HG02571 (cell line): ENCODE data around the gene ZNF480.
"Not testable (repeated sequence)": the region's sequence is repeated elsewhere in the genome, so short reads cannot be mapped to it uniquely, and the experiment has no call there.

Experiments
- ATAC-seq: cut with Tn5 transposase; IDR thresholded peaks from one replicate; pipeline ENCODE4 v1.9.1; 2021; ENCODE audit warnings: mild to moderate bottlenecking, moderate library complexity; ENCODE audit not compliant: unreplicated experiment

The ZNF480 gene

GRCh38 chr19:52296773-52297600, at the start of gene ZNF480:
Gene ZNF480, plus strand, starts transcription at chr19:52297169. Its CDS starts 3,244 bp downstream, at chr19:52300413.
- ATAC-seq = peak; percentile 55

DNA sequence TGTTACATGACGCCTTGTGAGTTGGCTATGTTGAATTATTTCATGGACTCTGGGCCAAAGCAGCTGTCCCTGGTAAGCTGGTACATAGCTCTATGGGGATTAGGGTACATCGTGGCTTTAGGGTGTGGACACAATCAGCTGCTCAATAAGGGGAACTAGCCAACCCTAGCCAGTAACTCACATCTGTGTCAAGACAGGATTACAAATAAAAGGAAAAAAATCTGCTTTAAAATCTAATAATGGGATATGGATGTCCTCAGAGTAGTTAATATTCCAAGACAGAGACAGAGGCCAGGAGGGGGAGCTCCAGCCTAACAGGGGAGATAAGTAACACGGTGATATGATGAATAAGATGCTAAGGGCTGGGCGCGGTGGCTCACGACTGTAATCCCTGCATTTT, 48.7 kb upstream of the ZNF480 start:
- ATAC-seq = no peak

- ATAC-seq = no peak
Observed at GRCh38 chr19:52258426-52258825, 38.5 kb upstream of the ZNF480 start.

DNA sequence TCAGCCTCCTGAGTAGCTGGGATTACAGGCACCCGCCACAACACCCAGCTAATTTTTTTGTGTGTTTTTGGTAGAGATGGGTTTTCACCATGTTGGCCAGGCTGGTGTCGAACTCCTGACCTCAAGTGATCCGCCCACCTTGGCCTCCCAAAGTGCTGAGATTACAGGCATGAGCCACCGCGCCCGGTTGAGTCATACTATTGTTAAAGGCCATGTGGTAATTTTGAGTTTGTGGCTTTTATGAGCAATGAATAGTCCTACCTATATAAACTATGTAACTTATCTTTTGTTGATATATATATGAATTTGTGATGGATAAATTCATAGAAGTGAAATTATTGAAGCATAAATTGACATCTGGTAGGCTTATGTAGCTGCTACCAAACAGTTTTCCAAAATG, 31.4 kb upstream of the ZNF480 start:
- ATAC-seq = not testable (repeated sequence)

- peak; percentile 99 for ATAC-seq
Observed at GRCh38 chr19:52269338-52270261, 27.4 kb upstream of the ZNF480 start, which contains the start of gene ZNF766. Gene ZNF766, plus strand, starts transcription at chr19:52269587. Its CDS starts 27 bp downstream, at chr19:52269614.

DNA sequence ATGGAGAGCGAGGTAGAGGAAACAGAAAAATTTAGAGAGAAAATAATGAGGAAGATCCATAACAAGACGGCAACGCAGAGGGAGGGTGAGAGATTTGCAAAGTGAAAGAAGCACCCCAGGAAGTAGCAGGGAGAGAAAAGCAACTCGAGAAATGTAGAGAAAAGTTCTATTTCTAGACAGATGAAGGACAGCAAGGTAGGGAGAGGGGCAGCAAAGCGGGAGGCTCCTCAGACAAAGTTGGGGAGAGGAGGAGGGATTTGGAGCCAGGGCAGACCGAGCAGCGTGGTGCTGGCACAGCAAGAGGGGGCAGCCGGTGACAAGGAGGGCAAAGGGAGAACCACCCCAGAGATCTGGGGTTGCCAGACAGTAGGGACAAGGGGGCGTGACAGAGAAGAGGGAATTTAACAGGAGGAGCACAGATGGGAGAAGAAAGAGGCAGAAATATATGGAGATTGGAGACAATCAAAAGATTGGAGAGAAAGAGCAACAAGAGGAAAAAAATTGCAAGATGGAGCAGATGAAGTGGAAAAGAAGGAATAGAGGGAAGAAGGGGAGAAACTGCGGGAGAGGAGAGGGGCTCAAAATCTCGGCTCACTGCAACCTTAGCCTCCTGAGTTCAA, 26.6 kb upstream of the ZNF480 start:
- no peak for ATAC-seq

DNA sequence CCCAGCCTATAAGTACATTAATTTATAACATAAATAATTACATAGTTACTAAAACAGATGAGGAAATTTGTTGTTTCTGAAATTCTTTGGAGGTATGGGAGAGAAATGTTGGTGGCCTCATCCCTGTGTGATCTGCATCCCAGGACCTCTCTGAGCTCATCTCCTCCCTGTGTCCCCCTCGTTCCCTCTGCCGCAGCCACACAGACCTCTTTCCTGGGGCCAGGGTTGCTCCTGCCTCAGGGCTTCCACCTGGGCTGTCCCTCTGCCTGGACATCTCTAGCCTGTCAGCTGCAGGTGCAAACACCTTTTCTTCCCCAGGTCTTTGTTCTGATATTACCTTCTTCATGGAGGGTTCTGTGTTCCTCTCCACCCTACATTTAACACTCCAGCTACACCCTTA, 23.7 kb upstream of the ZNF480 start:
- ATAC-seq = no peak

GRCh38 chr19:52274191-52274590, 22.8 kb upstream of the ZNF480 start:
- no peak for ATAC-seq

DNA sequence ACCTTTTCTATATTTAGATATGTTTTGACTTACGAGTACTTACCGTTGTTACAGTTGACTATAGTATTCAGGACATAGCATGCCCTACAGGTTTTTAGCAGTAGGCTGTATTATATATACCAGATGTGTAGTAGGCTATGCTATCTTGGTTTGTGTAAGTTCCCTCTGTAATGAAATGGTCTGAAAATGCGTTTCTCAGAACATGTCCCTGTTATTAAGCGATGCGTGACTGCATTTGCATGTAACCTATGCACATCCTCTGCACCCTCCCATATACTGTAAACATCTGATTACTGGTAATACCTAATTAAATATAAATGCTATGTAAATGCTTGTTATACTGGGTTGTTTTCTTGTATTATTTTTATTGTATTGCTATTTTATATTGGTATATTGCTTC, 21.0 kb upstream of the ZNF480 start:
- no peak for ATAC-seq

GRCh38 chr19:52277471-52277870, 19.5 kb upstream of the ZNF480 start:
- no peak for ATAC-seq

DNA sequence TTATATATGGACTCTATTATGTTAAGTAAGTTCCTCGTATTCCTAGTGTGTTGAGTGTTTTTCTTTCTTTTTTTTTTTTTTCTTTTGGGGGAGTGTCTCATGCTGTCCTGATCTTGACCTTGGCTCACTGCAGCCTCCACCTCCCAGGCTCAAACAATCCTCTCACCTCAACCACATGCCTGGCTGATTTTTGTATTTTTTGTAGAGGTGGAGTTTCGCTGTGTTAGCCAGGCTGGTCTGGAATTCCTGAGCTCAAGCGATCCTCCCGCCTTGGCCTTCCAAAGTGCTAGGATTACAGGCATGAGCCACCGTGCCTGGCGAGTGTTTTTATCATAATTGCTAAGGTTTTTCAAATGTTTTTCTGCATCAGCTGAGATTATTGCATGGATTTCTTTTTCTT, 10.7 kb upstream of the ZNF480 start:
- no peak for ATAC-seq

- ATAC-seq = no peak
Observed at GRCh38 chr19:52291781-52292180, 5.2 kb upstream of the ZNF480 start.

DNA sequence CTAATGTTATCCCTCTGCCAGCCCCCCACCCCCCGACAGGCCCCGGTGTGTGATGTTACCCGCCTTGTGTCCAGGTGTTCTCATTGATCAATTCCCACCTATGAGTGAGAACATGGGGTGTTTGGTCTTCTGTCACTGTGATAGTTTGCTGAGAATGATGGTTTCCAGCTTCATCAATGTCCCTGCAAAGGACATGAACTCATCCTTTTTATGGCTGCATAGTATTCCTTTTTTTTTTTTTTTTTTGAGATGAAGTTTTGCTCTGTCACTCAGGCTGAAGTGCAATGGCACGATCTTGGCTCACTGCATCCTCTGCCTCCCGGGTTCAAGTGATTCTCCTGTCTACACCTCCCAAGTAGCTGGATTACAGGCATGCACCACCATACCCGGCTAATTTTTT, 4.0 kb upstream of the ZNF480 start:
- ATAC-seq = not testable (repeated sequence)

DNA sequence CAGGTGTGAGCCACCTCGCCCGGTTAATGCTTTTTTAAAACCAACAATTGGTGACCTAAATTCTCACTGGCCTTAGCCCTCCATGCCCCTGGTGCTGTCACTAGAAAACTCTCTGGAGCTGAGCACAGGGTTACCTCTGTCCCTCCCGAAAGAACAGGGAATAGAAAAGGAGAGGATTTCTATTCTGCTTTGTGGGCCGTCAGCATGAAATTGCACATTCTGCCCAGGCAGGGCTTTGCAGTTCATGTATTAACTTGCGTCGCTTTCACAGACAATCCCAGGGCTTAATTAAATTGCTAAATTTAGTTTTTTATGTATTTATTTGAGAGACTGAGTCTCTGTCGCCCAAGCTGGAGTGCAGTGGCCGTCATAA, 583 bp upstream of the ZNF480 start:
- ATAC-seq = peak; percentile 12

DNA sequence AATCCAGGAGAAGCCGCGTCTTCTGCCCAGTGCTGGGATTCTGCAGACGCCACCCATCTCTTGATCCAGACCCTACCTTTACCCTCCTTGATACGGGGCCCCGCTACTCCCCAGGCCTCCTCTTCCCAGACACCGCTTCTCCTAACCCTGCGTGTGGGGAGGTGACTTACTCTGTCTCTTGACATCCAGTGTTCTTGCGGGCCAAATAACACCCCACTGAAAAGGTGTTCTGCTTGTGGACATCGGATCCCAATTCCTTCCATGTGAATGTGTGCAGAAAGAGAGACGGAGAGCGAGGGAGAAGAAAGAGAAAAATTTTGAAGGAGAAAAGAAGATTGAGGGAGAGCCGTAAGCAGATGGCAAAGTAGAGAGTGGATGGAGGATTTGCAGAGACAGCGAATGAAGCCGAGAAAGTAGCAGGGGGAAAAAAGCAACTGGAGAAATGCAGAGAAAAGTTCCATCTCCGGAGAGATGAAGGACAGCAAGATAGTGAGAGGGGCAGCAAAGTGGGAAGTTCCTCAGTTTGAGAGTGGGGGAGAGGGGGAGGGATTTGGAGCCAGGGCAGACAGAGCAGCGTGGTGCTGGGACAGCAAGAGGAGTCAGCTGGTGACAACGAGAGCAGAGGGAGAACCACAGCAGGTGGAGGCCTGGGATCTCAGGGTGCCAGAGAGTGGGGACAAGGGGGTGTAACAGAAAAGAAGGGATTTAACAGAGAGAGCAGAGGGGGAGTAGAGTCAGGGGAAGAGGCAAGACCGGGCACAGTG, 814 bp downstream of the ZNF480 start:
- ATAC-seq = no peak

DNA sequence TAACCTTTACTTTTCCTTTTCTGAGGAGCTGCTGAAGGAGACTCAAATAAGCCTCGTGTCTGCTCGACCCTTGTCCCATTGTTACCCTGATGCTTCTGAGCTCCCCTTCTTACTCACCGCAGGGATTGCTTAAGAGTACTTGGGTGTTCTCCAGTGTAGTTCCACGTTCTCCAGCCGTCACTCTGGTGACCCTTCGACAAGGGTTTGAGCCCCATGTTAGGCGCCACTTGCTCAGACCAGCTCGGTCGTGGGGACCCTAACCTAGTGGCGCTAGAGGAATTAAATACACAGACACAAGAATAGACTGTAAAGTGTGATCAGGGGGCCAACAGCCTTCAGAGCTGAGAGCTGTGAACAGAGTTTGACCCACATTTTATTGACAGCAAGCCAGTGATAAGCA, 10.3 kb downstream of the ZNF480 start:
- ATAC-seq = no peak

DNA sequence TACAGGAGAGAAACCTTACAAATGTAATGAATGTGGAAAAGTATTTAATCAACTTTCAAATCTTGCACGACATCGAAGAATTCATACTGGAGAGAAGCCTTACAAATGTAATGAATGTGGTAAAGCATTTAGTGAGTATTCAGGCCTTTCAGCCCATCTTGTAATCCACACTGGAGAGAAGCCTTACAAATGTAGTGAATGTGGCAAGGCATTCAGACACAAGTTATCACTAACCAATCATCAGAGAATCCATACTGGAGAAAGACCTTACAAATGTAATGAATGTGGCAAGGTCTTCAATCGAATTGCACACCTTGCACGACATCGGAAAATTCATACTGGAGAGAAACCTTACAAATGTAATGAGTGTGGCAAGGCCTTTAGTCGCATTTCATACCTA, 25.5 kb downstream of the ZNF480 start:
- no peak for ATAC-seq

DNA sequence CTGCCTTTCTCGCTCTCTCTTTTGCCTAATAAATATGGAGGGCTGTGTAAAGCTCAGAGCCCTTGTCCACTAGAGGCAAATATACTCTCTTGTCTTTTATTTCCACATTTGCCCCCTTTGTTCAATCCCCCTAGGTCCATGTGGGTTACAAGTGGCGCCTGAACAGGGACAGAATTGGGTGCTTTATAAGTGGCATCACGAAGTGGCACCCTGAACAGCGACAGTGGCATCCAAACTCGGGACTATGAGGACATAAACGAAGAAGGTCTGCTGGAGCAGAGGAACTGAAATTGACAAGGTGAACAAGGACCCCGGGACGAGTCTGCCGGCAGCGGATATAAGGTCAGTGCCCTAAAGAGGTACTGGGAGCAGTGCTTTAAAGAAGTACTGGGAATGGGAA, 34.8 kb downstream of the ZNF480 start:
- ATAC-seq = no peak

- ATAC-seq = no peak
Observed at GRCh38 chr19:52335768-52336116, 38.8 kb downstream of the ZNF480 start.

- no peak for ATAC-seq
Observed at GRCh38 chr19:52336117-52336790, 39.3 kb downstream of the ZNF480 start, which contains the start of gene ZNF610. Gene ZNF610, plus strand, starts transcription at chr19:52336243. Its CDS starts 12,930 bp downstream, at chr19:52349173.
